SK-N-SH (cell line): Measurements from ENCODE around the gene CDH23.

Experiments
- CTCF ChIP-seq: fragments of 200-600 bp; sonication (generic); IDR thresholded peaks from 2 replicates; pipeline ENCODE4 v1.6.1; 2017; ENCODE audit warnings: antibody characterized with exemption, mild to moderate bottlenecking, moderate library complexity
- SIN3A ChIP-seq: IDR thresholded peaks from 2 replicates; pipeline ENCODE4 v1.6.1; 2012; ENCODE audit warnings: low read depth, mild to moderate bottlenecking, low read length, moderate library complexity, borderline replicate concordance
- USF2 ChIP-seq: fragments of 150-350 bp; IDR thresholded peaks from 2 replicates; pipeline ENCODE4 v1.6.1; 2017; ENCODE audit warnings: antibody characterized with exemption, low read length, low read depth, borderline replicate concordance

GRCh38 chr10:71638822-71639719 is 242.4 kb downstream of the CDH23 start:
- TF ChIP-seq CTCF (no peak), USF2 (no peak), SIN3A (no peak)
